Omental fat pad (tissue), 4 donors: ENCODE results near the gene SUPT3H. TPM values are rescaled to one million over a fixed set of nuclear protein-coding genes. Genes with fewer than 3 reads are reported as not detected.
"Not testable (repeated sequence)": the region's sequence is repeated elsewhere in the genome, so short reads cannot be mapped to it uniquely, and the experiment has no call there.

Source experiments
- ATAC-seq: fragments of 150-250 bp; one replicate; pipeline ENCODE4 v1.9.1; 2016; ENCODE audit warnings: mild to moderate bottlenecking, moderate library complexity; ENCODE audit not compliant: low FRiP score
- DNase-seq: peaks from one replicate; pipeline ENCODE4 v3.0.0-alpha.2; 2019; ENCODE audit warnings: low spot score
- CTCF ChIP-seq, 3 donors: fragments of 450-650 bp; IDR thresholded peaks; one replicate each; pipeline ENCODE4 v1.5.1; 2016 to 2017; ENCODE audit warnings: antibody characterized with exemption in 3 of 3, mild to moderate bottlenecking in 3 of 3, moderate library complexity in 2 of 3
- total RNA-seq, 4 donors: library from RNA; depleted of rRNA; stranded (reverse); fragments of >200 nt; gene quantifications; one replicate each; pipeline ENCODE4 v1.1.0, GENCODE V29; 2016

The SUPT3H gene
- total RNA-seq, 4 donors from 2014 or later: 2.2 to 8.4 (median 5.2) TPM

- DNase-seq: no peak
- no peak for ATAC-seq
- no peak for TF ChIP-seq CTCF (IDR thresholded peaks at IDR 0.05)
Observed at GRCh38 chr6:44869321-44869897, 508.3 kb downstream of the SUPT3H start.

- no peak for DNase-seq
- TF ChIP-seq CTCF (IDR thresholded peaks at IDR 0.05): no peak
- no peak for ATAC-seq
Observed at GRCh38 chr6:44868910-44869309, 508.8 kb downstream of the SUPT3H start.

GRCh38 chr6:44868335-44868668 is 509.4 kb downstream of the SUPT3H start:
- no peak for DNase-seq
- TF ChIP-seq CTCF (IDR thresholded peaks at IDR 0.05): no peak
- no peak for ATAC-seq

GRCh38 chr6:44867571-44868334 is 510.0 kb downstream of the SUPT3H start:
- ATAC-seq (no peak), DNase-seq (no peak)
- no peak for TF ChIP-seq CTCF (IDR thresholded peaks at IDR 0.05)

- not testable (repeated sequence) for ATAC-seq, DNase-seq
Observed at GRCh38 chr6:44865184-44865583, 512.5 kb downstream of the SUPT3H start.

GRCh38 chr6:44859901-44860410 is 517.8 kb downstream of the SUPT3H start:
- ATAC-seq (no peak), DNase-seq (no peak)
- no peak for TF ChIP-seq CTCF (IDR thresholded peaks at IDR 0.05)

- TF ChIP-seq CTCF (IDR thresholded peaks at IDR 0.05): no peak
- ATAC-seq (no peak), DNase-seq (no peak)
Observed at GRCh38 chr6:44858998-44859397, 518.7 kb downstream of the SUPT3H start.
